ENCODE measurements around the gene RCSD1.

GRCh38 chr1:167676916-167677848, 47.1 kb downstream of the RCSD1 start:
- no peak for TF ChIP-seq CTCF (IDR thresholded peaks at IDR 0.05)
- no peak for TF ChIP-seq EP300 (IDR thresholded peaks at IDR 0.05)
- no peak for TF ChIP-seq POLR2AphosphoS5 (IDR thresholded peaks at IDR 0.05)
- no peak for TF ChIP-seq POLR2A (IDR thresholded peaks at IDR 0.05)
